Body of pancreas (tissue), 4 donors: ENCODE results near the gene NES. TPM values are rescaled to one million over a fixed set of nuclear protein-coding genes. Genes with fewer than 3 reads are reported as not detected.

ENCODE experiments used
- ATAC-seq: fragments of 150-250 bp; one replicate; pipeline ENCODE4 v1.9.1; 2016
- DNase-seq, 4 donors: peaks; one replicate each; pipeline ENCODE4 v3.0.0-alpha.2; 2019
- H3K27ac ChIP-seq, 4 donors: fragments of 200-600 bp; sonication (generic); 1 replicate in 3 of 4; 2 replicates in 1 of 4; pipeline versions ENCODE4 v1.5.1 to v1.6.1; 2016 to 2019; ENCODE audit warnings: mild to moderate bottlenecking in 1 of 4, mixed read lengths in 1 of 4, moderate library complexity in 1 of 4
- H3K27me3 ChIP-seq, 2 donors: fragments of 200-600 bp; sonication (generic); one replicate each; pipeline ENCODE4 v1.6.0; 2016; ENCODE audit warnings: mild to moderate bottlenecking in 1 of 2
- H3K36me3 ChIP-seq, 2 donors: fragments of 200-600 bp; sonication (generic); replicated peaks in 1 of 2; 2 replicates each; pipeline ENCODE4 v1.5.1; 2016; ENCODE audit warnings: low read depth in 2 of 2; ENCODE audit not compliant: insufficient read depth in 1 of 2
- H3K4me1 ChIP-seq: fragments of 200-600 bp; sonication (generic); one replicate; pipeline ENCODE4 v1.6.0; 2016
- H3K4me3 ChIP-seq, 2 donors: fragments of 200-600 bp; sonication (generic); 1 replicate in 1 of 2; 2 replicates in 1 of 2; pipeline ENCODE4 v1.5.1; 2016 to 2019
- H3K9me3 ChIP-seq, 3 donors: fragments of 200-600 bp; sonication (generic); 1 replicate in 2 of 3; 2 replicates in 1 of 3; pipeline ENCODE4 v1.5.1; 2016
- CTCF ChIP-seq, 7 experiments: fragments of 450-650 bp in 4 of 7; fragments of 200-600 bp in 3 of 7; sonication (generic) in 3 of 7; IDR thresholded peaks; one replicate each; pipeline ENCODE4 v1.5.1; 2016 to 2019; ENCODE audit warnings: antibody characterized with exemption in 7 of 7
- POLR2A ChIP-seq, 3 donors: fragments of 450-650 bp; IDR thresholded peaks; one replicate each; pipeline ENCODE4 v1.6.1; 2016; ENCODE audit warnings: antibody characterized with exemption in 3 of 3, mild to moderate bottlenecking in 2 of 3
- WGBS, 2 donors: methylation state at CpG; one replicate each; pipeline ENCODE4 v1.1.5; 2017; 5-methylcytosine and 5-hydroxymethylcytosine counted together
- intact Hi-C: fragments of 100-400 bp; cut with DNase I; formaldehyde crosslinking; loops from one replicate; pipeline ENCODE4 v1.15.1; 2023
- total RNA-seq, 2 donors: library from RNA; depleted of rRNA; stranded (reverse); fragments of >200 nt; gene quantifications; one replicate each; pipeline ENCODE4 v1.1.0, GENCODE V29; 2016

The NES gene
- total RNA-seq, 2 donors from 2014 or later = 4.2 to 12.2 TPM

- Histone ChIP-seq H3K4me1 (peaks cover 12% of the 10 kb centered on the region), H3K4me3 (no peak overlapping the region), H3K27ac (peak overlapping the region in 2 of 4 donors; percentile 5 to 37), H3K27me3 (no peaks in the 10 kb centered on the region), H3K36me3 (no peaks in the 10 kb centered on the region), H3K9me3 (no peaks in the 10 kb centered on the region)
- TF ChIP-seq CTCF (IDR thresholded peaks at IDR 0.05) (no peak), POLR2A (IDR thresholded peaks at IDR 0.05) (no peak)
- 80 to 90% methylated on average over 5 to 8 of the region's 9 CpGs for WGBS, 2 donors
- intact Hi-C loops = no loop called here
- DNase-seq = no peak
- no peak for ATAC-seq
Observed at GRCh38 chr1:156667968-156668709, 9.1 kb downstream of the NES start.

- peak overlapping the region in 2 of 4 donors; percentile 16 to 37 for H3K27ac ChIP-seq
- intact Hi-C loops = no loop called here
- WGBS, 2 donors = 76 to 88% methylated on average over 4 to 5 of the region's 5 CpGs
Observed at GRCh38 chr1:156667610-156667967, 9.6 kb downstream of the NES start.

GRCh38 chr1:156666862-156667609 is 10.2 kb downstream of the NES start:
- H3K27me3 ChIP-seq = no peaks in the 10 kb centered on the region
- no peak for TF ChIP-seq CTCF (IDR thresholded peaks at IDR 0.05)
- TF ChIP-seq POLR2A (IDR thresholded peaks at IDR 0.05) = no peak
- no peak overlapping the region for H3K4me3 ChIP-seq
- DNase-seq (no peak), ATAC-seq (peak; percentile 4)
- no peaks in the 10 kb centered on the region for H3K36me3 ChIP-seq
- peaks cover 18% of the 10 kb centered on the region for H3K4me1 ChIP-seq
- intact Hi-C loops = no loop called here
- WGBS, 2 donors = 84 to 85% methylated on average over 7 to 9 of the region's 9 CpGs
- H3K9me3 ChIP-seq = no peaks in the 10 kb centered on the region
- H3K27ac ChIP-seq = peak overlapping the region in 1 of 4 donors; percentile 16

More at GRCh38 chr1:156667610-156667967, 9.6 kb downstream of the NES start:
- Histone ChIP-seq H3K4me1 (peaks cover 12% of the 10 kb centered on the region), H3K4me3 (no peak overlapping the region), H3K9me3 (no peaks in the 10 kb centered on the region), H3K36me3 (no peaks in the 10 kb centered on the region), H3K27me3 (no peaks in the 10 kb centered on the region)
- DNase-seq = no peak
- TF ChIP-seq CTCF (IDR thresholded peaks at IDR 0.05) (no peak), POLR2A (IDR thresholded peaks at IDR 0.05) (no peak)
- ATAC-seq = peak; percentile 33

GRCh38 chr1:156665539-156665938 is 11.7 kb downstream of the NES start:
- Histone ChIP-seq H3K27ac (no peak overlapping the region), H3K36me3 (no peaks in the 10 kb centered on the region), H3K4me1 (peaks cover 32% of the 10 kb centered on the region), H3K9me3 (no peaks in the 10 kb centered on the region), H3K27me3 (no peaks in the 10 kb centered on the region), H3K4me3 (no peak overlapping the region)
- ATAC-seq (no peak), DNase-seq (no peak)
- TF ChIP-seq POLR2A (IDR thresholded peaks at IDR 0.05) = no peak
- no peak for TF ChIP-seq CTCF (IDR thresholded peaks at IDR 0.05)
- WGBS, 2 donors = 35 to 43% methylated on average over 3 of the region's 3 CpGs
- intact Hi-C loops = no loop called here
